Right cardiac atrium (tissue), 5 donors: Measurements from ENCODE around the gene FCN1. TPM values are rescaled to one million over a fixed set of nuclear protein-coding genes. Genes with fewer than 3 reads are reported as not detected.
A peak's percentile ranks its signal among the peaks of the same experiment; 100 is the strongest.
"Not testable (repeated sequence)": the region's sequence is repeated elsewhere in the genome, so short reads cannot be mapped to it uniquely, and the experiment has no call there.

Source experiments
- ATAC-seq, 2 donors: fragments of 200-7000 bp; cut with Tn5 transposase; one replicate each; pipeline versions ENCODE4 v1.8.0 to v1.9.1; 2020; ENCODE audit warnings: moderate library complexity in 2 of 2, mild to moderate bottlenecking in 1 of 2
- DNase-seq, 3 donors: peaks; one replicate each; pipeline ENCODE4 v3.0.0-alpha.2; 2020
- H3K27ac ChIP-seq: one replicate; pipeline ENCODE4 v1.5.1; 2013; ENCODE audit warnings: mild to moderate bottlenecking, low read length, control low read depth, moderate library complexity
- H3K27me3 ChIP-seq: one replicate; pipeline ENCODE4 v1.6.1; 2013; ENCODE audit not compliant: control insufficient read depth, insufficient read depth
- H3K4me1 ChIP-seq: one replicate; pipeline ENCODE4 v1.6.1; 2013; ENCODE audit warnings: low read length; ENCODE audit not compliant: control insufficient read depth, insufficient read depth
- H3K4me3 ChIP-seq: one replicate; pipeline ENCODE4 v1.5.1; 2013; ENCODE audit warnings: low read length, control low read depth
- H3K9me3 ChIP-seq: one replicate; pipeline ENCODE4 v1.6.1; 2013; ENCODE audit warnings: low read length; ENCODE audit not compliant: control insufficient read depth
- WGBS: extraction: QIAGEN DNeasy Blood & Tissue Kit; methylation state at CpG from one replicate; pipeline ENCODE4 v1.1.7; 2013; 5-methylcytosine and 5-hydroxymethylcytosine counted together
- intact Hi-C, 4 donors: fragments of 100-400 bp; cut with DNase I; formaldehyde crosslinking; loops; one replicate each; pipeline versions ENCODE4 v1.11.0 to v1.14.0; 2022 to 2023
- polyA plus RNA-seq: library from polyadenylated mRNA; stranded (reverse); fragments of 200-250 nt; gene quantifications from one replicate; pipeline ENCODE4 v1.2.3, GENCODE V29; 2013
- total RNA-seq, 4 donors: library from RNA; stranded (reverse); fragmentation: NEBNext Ultra II Directional; extraction: Animal tissue kit (Norgen Biotek cat#: 25700); gene quantifications; one replicate each; pipeline ENCODE4 v1.2.1, GENCODE V29; 2021
- donor health status: healthy with polysubstance abuse.
- donor health status: DM: no; HTN: yes; CAD: no.
- donor health status: DM: no; HTN: no; CAD: no.
- donor health status: DM: no; HTN: yes; CAD: no; lungs with severe emphysema.
- donor health status: DM: yes; HTN: yes; CAD: no.

The FCN1 gene
- total and polyA plus RNA-seq, 5 donors = 1.4 to 6.0 (median 2.5) TPM

DNA sequence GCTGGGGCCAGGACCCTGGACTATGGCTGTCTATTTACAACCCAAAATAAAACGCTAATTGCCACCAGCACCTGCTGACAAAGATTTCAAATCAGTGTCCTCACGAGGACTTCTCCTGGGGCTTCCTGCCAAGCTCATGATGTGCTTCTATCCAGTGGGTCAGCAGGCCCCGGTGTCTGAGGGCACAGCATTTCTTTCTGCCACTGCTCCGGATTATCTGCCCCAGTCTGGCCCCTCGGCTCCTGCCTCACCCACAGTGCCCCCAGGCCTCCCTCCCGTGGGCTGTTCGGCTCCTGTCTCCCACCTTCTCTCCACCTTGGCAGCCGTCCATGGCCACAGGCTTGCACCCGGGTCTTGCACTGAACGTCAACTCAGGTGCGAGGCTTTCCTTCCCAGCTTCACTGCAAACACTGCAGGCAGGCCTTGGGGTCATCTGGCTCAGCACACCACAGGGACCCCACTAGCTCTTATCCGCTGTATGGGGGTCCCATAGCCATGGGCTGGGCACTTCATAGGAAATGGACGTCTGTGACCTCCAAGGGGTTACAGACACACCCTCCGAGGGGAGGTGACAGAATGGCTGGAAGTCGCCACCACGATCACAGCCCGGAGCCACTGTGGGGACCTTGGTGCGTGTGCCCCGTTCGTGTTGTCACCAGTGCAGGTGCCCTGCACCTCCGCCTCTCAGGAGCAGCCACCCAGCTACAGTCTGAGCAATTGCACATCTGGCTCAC, 43.8 kb upstream of the FCN1 start:
- ATAC-seq = peak in 1 of 2 donors; percentile 53
- H3K4me1 ChIP-seq = no peaks in the 10 kb centered on the region
- WGBS = 66% methylated on average over 21 of the region's 21 CpGs
- H3K9me3 ChIP-seq = no peaks in the 10 kb centered on the region
- intact Hi-C loops = no loop called here
- no peak overlapping the region for H3K27ac ChIP-seq
- H3K4me3 ChIP-seq = no peak overlapping the region
- no peaks in the 10 kb centered on the region for H3K27me3 ChIP-seq
- DNase-seq = peak in 1 of 3 donors; percentile 66

DNA sequence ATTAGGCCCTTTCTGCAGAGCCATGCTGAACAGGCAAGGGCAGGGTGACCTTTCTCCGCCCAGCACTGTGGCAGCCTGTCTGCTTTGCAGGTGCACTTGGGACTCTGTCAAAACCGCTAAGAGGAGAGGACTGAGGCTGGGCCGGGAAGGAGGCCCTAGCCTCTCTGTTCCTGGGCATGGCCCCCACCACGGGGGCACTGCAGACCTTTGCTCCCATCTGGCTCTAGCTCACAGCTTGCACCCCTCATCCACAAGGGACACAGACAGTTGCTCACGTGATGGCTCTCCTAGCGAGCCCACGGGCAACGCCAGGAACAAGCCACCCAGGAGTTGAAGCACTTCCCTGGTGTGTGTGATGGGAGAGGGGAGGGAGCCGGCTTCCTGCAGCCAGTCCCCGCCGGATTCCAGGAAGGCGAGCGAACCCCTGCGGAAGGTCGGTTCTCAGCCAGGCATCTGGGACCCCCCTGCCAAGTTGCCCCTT, 43.0 kb upstream of the FCN1 start:
- Histone ChIP-seq H3K27me3 (no peaks in the 10 kb centered on the region), H3K9me3 (no peaks in the 10 kb centered on the region), H3K27ac (no peak overlapping the region), H3K4me3 (no peak overlapping the region), H3K4me1 (no peaks in the 10 kb centered on the region)
- no peak for ATAC-seq
- DNase-seq = peak in 1 of 3 donors; percentile 30
- intact Hi-C loops = no loop called here
- WGBS = 84% methylated on average over 15 of the region's 15 CpGs

DNA sequence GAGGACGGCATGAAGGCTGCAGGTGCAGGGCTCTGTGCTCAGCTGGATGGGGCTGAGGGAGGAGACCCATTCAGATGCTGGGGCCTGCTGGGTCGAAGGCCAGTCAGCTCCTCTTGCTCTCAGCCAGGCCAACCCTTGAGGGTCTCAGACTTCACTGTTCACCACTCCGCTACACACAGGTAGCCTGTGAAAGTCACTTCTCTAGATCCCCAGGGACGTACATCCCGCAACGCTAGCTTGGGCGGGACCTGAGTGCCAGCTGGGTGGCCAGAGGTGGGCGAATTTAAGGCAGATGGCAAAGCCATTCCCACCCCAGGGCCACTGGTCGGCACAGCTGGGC, 42.2 kb upstream of the FCN1 start:
- WGBS = 94% methylated on average over 9 of the region's 9 CpGs
- intact Hi-C loops = no loop called here

DNA sequence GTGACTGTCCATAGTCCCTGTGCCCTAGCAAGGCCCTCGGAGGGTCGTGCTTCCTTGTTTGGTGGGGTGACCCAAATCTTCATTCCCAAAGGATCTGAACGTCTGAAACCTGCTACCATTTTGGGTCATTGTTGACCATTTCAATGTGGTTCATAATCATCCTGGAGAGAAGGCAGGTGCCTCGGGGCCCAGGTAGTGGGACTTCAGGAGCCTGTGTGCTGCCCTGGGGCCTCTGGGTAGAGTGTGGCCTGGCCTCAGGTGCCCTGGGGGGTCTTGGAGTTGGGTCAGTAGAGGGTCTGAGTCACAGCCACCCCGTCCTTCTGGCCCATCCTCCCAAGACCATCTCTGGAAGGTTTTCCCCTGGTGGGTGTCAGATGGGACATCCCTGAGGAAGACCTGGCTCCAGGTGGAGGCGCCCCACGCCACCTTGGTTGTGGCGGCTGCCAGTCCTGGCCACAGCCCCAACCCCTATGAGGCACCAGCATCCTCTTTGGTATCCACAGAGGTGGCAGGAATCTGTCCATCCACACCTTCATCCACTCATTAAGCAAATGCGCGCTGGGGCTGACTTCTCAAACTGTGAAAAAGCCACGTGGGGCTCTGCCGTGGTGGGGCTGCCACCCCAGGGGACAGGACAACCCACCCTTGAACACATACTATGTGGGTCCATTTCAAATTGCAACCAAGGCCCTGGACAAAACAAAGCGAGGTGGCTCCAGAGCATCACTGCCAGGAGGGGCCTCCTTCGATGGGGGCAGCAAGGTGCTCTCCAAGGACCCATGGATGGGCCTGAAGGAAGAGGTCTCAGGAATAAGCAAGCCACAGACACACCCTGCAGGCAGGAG, 41.6 kb upstream of the FCN1 start:
- ATAC-seq (no peak), DNase-seq (peak in 1 of 3 donors; percentile 30)
- Histone ChIP-seq H3K27ac (no peak overlapping the region), H3K9me3 (no peaks in the 10 kb centered on the region), H3K27me3 (no peaks in the 10 kb centered on the region), H3K4me1 (no peaks in the 10 kb centered on the region), H3K4me3 (no peak overlapping the region)
- 96% methylated on average over 14 of the region's 14 CpGs for WGBS
- intact Hi-C loops = no loop called here

More for the DNA sequence above, 42.2 kb upstream of the FCN1 start:
- no peak for ATAC-seq
- Histone ChIP-seq H3K27me3 (no peaks in the 10 kb centered on the region), H3K4me3 (no peak overlapping the region), H3K27ac (no peak overlapping the region), H3K4me1 (no peaks in the 10 kb centered on the region), H3K9me3 (no peaks in the 10 kb centered on the region)
- no peak for DNase-seq

DNA sequence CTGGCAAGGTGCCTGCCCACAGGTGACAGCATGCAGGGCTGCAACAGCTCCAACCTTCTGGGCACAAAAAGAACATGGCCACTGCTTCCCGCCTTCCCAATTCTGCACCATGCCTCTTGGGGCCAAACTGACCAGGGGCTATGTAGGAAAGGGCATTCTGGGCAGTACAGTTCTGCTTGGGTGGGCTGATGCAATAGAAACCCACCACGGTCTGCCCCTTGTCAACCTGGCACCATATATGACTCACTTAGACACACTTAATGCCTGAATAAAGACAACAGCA, 40.2 kb upstream of the FCN1 start:
- ATAC-seq = no peak
- no peaks in the 10 kb centered on the region for H3K4me1 ChIP-seq
- DNase-seq = no peak
- no peaks in the 10 kb centered on the region for H3K9me3 ChIP-seq
- H3K27ac ChIP-seq = no peak overlapping the region
- WGBS = 89% methylated on average over 2 of the region's 2 CpGs
- H3K4me3 ChIP-seq = no peak overlapping the region
- no peaks in the 10 kb centered on the region for H3K27me3 ChIP-seq
- intact Hi-C loops = no loop called here

DNA sequence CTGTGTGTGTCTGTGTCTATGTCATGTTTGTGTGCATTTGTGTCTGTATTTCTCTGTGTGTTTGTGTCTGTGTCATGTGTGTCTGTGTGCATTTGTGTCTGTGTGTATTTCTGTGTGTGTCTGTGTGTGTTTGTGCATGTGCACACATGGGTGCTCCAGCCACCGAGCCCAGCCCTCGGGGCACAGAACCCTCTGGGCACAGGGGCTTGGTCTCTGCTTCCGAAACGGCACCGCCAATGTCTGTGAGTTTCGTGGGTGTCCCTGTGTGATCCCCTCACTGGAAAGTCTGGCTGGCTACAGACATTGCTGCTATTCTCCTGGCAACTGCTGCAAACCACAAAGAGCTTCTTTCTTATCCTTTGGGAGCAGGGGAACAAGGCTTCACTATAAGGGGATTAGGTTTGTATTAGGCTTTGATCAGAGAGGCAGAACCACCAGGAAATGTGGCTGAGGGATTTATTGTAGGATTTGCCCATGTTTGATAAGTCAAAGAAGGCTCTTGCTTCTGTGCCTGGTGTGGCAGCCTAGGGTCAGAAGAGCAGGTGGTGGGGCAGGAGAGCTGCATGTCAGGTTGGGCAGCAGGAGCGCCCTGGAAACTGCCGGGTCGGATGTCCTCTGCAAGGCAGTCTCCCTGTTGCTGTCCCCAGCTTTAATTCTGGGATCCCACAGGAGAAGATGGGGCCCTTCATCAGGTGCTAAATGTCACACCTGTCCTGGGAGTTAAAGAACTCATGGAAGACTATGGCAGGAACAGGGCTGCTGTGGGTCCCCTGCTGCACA, 39.6 kb upstream of the FCN1 start:
- Histone ChIP-seq H3K9me3 (no peaks in the 10 kb centered on the region), H3K27me3 (no peaks in the 10 kb centered on the region), H3K4me1 (no peaks in the 10 kb centered on the region), H3K4me3 (no peak overlapping the region), H3K27ac (no peak overlapping the region)
- intact Hi-C loops = no loop called here
- ATAC-seq (no peak), DNase-seq (peak in 1 of 3 donors; percentile 20)
- 80% methylated on average over 9 of the region's 9 CpGs for WGBS

DNA sequence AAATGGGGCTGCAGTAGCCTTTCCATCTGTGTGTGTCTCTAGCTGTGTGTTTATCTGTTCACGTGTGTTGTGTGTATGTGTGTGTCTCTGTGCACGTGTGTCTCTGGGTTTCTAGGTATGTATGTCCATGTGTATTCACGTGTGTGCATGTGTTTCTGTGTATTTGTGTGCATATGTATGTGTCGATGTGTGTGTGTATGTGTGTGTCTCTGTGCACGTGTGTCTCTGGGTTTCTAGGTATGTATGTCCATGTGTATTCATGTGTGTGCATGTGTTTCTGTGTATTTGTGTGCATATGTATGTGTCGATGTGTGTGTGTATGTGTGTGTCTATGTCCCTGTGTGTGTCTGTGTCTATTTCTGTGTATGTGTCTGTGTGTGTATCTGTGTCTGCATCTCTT, 38.7 kb upstream of the FCN1 start:
- intact Hi-C loops, ATAC-seq, H3K27me3 ChIP-seq: not testable (repeated sequence)

DNA sequence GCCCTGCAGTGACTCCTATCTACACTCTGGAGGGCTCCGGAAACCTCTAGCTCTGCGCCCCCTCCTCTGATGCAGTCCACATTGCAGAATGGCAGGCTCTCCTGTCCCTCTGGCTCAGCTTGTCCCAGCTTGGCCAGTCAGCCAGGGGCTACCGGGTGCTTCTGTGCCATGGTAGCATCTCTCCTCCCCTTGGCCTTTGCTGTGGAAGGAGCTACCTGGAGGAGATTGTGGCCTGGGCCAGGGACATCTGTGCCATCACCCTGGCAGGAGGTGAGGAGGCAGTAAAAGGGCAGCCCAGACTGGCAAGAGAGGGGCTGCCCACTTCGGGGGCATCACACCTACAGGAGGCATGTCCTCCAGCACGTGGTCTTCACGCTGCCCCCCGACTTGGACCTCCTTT, 38.1 kb upstream of the FCN1 start:
- H3K9me3 ChIP-seq = no peaks in the 10 kb centered on the region
- ATAC-seq (no peak), DNase-seq (peak in 1 of 3 donors; percentile 12)
- H3K4me1 ChIP-seq = no peaks in the 10 kb centered on the region
- no peak overlapping the region for H3K27ac ChIP-seq
- H3K4me3 ChIP-seq = no peak overlapping the region
- no peaks in the 10 kb centered on the region for H3K27me3 ChIP-seq
- WGBS = 92% methylated on average over 7 of the region's 7 CpGs
- intact Hi-C loops = no loop called here

More for the DNA sequence above, 38.7 kb upstream of the FCN1 start:
- not testable (repeated sequence) for DNase-seq, H3K9me3 ChIP-seq, H3K27ac ChIP-seq, H3K4me3 ChIP-seq, H3K4me1 ChIP-seq
- WGBS = 92% methylated on average over 6 of the region's 6 CpGs

DNA sequence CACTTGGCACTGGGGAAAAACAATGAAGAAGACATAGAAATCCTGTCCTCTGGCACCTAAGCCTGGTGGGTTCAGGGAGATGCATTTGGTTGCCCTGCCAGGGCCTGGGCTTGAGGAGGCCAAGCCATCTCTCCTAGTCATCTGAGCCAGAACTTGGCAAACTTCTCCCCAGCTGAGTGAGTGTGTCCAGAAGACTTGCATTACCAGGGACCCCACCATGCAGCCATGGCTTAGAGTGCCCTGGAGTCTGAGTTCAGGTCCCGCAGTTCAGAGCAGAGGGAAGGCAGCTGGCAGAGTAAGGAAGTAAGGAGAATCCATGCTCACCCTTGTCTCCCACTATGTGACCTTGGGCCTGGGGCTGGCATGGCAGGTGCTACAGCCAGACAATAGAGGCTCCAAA, 37.4 kb upstream of the FCN1 start:
- ATAC-seq = no peak
- no peak for DNase-seq
- intact Hi-C loops = no loop called here

DNA sequence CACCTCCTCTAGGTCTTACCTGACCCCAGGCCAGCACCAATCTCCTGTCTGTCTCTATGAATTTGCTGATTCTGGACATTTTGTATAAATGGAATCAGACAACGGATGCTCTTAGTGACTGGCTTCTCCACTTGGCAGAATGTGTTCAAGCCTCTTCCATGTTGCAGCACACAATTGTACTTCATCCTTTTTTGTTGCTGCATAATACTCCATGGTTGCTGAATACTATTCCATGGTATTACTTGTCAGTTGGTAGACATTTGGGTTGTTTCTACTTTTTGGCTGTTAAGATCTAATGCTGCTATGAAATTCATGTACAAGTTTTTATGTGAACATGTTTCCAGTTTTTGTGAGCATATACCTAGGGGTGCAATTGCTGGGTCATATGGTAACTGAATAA, 34.3 kb upstream of the FCN1 start:
- H3K27ac ChIP-seq = no peak overlapping the region
- no peaks in the 10 kb centered on the region for H3K27me3 ChIP-seq
- H3K4me1 ChIP-seq = no peaks in the 10 kb centered on the region
- no peak for DNase-seq
- no peak for ATAC-seq
- no peak overlapping the region for H3K4me3 ChIP-seq
- WGBS = 92% methylated on average over 1 of the region's 1 CpG
- H3K9me3 ChIP-seq = no peaks in the 10 kb centered on the region
- intact Hi-C loops = no loop called here

More for the DNA sequence above, 37.4 kb upstream of the FCN1 start:
- 95% methylated on average over 1 of the region's 1 CpG for WGBS
- Histone ChIP-seq H3K9me3 (no peaks in the 10 kb centered on the region), H3K27me3 (no peaks in the 10 kb centered on the region), H3K4me1 (no peaks in the 10 kb centered on the region), H3K4me3 (no peak overlapping the region), H3K27ac (no peak overlapping the region)

DNA sequence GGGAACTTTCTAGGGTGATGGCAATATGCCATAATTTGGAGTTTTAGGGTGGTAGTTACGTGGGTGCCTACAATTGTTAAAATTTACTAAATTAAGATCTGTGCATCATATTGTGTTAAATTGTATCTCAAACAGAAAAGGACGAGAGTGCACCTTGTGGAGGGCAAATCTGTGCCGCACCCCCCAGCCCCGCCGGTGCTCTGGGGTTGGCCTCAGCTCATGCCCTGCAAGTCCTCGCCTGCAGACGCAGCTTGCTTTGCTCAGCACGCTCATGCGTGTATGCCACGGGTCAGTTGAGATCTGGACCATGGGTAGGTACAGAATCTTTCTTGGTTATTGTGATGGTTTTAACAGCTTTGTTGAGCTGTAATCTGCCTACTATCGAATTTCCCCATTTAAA, 33.7 kb upstream of the FCN1 start:
- no peak overlapping the region for H3K4me3 ChIP-seq
- no peaks in the 10 kb centered on the region for H3K27me3 ChIP-seq
- ATAC-seq = no peak
- WGBS = 92% methylated on average over 11 of the region's 11 CpGs
- peak in 1 of 3 donors; percentile 26 for DNase-seq
- H3K27ac ChIP-seq = no peak overlapping the region
- H3K9me3 ChIP-seq = no peaks in the 10 kb centered on the region
- intact Hi-C loops = no loop called here
- H3K4me1 ChIP-seq = no peaks in the 10 kb centered on the region
